Measurements from ENCODE around the gene MAN1A2. TPM values are rescaled to one million over a fixed set of nuclear protein-coding genes. Genes with fewer than 3 reads are reported as not detected.
"Not testable (repeated sequence)": the region's sequence is repeated elsewhere in the genome, so short reads cannot be mapped to it uniquely, and the experiment has no call there.

The MAN1A2 gene
- total RNA-seq, 2 donors from 2014 or later = 44.3 to 47.4 TPM

DNA sequence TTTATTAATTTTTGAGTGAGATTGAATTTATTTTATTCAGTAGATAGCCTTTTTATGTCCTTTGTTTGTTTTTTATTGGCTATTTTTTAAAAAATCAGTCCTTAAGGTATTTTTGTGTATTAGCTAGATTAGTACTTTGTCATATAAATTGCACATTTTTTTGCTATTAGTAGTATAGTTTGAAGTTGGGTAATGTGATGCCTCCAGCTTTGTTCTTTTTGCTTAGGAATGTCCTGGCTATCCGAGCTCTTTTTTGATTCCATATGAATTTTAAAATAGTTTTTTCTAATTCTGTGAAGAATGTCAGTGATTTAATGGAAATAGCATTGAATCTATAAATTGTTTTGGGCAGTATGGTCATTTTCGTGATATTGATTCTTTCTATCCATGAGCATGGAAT lies 80.4 kb downstream of the MAN1A2 start:
- peaks cover 0 to 3% of the 10 kb centered on the region in 2 donors for H3K4me1 Mint-ChIP-seq (ENCODE audit: low read depth in 2 of 2)
- no peak for DNase-seq (ENCODE audit: low spot score)
- H3K27ac Mint-ChIP-seq = no peak overlapping the region
- H3K36me3 Mint-ChIP-seq = peaks cover 31% of the 10 kb centered on the region
- no peaks in the 10 kb centered on the region for H3K27me3 Mint-ChIP-seq
- peaks cover 8% of the 10 kb centered on the region for H3K9me3 Mint-ChIP-seq
- ATAC-seq = no peak
- no peak overlapping the region for H3K4me3 Mint-ChIP-seq

DNA sequence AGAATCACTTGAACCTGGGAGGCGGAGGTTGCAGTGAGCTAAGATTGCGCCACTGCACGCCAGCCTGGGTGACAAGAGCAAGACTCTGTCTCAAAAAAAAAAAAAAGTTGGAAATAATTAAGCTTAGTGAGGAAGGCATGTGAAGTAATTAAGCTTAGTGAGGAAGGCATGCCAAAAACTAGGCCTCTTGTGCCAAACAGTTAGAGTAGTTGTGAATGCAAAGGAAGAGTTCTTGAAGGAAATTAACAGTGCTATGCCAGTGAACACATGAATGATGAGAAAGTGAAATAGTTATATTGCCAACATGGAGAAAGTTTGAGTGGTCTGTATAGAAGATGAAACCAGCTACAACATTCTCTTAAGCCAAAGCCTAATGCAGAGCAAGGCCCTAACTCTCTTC lies 85.0 kb downstream of the MAN1A2 start:
- Mint-ChIP-seq H3K9me3 (peaks cover 5% of the 10 kb centered on the region), H3K4me1 (ENCODE audit: low read depth in 2 of 2) (peaks cover 0 to 6% of the 10 kb centered on the region in 2 donors), H3K27me3 (no peaks in the 10 kb centered on the region), H3K4me3 (no peak overlapping the region), H3K36me3 (peaks cover 27% of the 10 kb centered on the region), H3K27ac (no peak overlapping the region)
- no peak for ATAC-seq
- no peak for DNase-seq (ENCODE audit: low spot score)

DNA sequence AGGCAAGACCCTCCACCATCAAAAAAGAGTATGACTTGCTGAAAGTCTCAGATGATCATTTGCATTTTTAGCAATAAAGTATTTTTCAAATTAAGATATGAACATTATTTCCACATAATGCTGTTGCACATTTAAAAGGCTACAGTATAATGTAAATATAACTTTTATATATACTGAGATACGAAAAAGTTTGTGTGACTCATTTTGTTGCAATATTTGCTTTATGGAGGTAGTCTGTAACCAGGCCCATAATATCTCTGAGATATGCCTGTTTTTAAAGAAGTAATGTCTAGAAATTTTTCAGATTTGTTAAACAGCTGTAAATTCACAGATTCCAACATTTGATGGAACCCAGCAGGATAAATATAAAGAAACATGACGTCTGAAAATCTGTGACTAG lies 86.7 kb downstream of the MAN1A2 start:
- peaks cover 0 to 6% of the 10 kb centered on the region in 2 donors for H3K4me1 Mint-ChIP-seq (ENCODE audit: low read depth in 2 of 2)
- no peaks in the 10 kb centered on the region for H3K27me3 Mint-ChIP-seq
- H3K9me3 Mint-ChIP-seq = peaks cover 5% of the 10 kb centered on the region
- no peak for DNase-seq (ENCODE audit: low spot score)
- H3K27ac Mint-ChIP-seq = no peak overlapping the region
- no peak for ATAC-seq
- H3K4me3 Mint-ChIP-seq = no peak overlapping the region
- H3K36me3 Mint-ChIP-seq = peaks cover 19% of the 10 kb centered on the region

DNA sequence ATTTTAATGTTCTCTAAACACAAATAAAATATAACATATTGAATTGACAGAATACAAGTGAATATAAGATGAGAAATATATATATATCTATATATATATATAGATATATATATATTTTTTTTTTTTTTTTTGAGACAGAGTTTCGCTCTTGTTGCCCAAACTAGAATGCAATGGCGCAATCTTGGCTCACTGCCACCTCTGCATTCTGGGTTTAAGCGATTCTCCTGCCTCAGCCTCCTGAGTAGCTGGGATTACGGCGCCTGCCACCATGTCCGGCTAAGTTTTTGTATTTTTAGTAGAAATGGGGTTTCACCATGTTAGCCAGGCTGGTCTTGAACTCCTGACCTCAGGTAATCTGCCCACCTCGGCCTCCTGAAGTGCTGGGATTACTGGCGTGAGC lies 91.2 kb downstream of the MAN1A2 start:
- H3K9me3 Mint-ChIP-seq; H3K27me3 Mint-ChIP-seq; ATAC-seq; H3K4me1 Mint-ChIP-seq (ENCODE audit: low read depth in 2 of 2); H3K36me3 Mint-ChIP-seq; H3K27ac Mint-ChIP-seq; DNase-seq (ENCODE audit: low spot score); H3K4me3 Mint-ChIP-seq: not testable (repeated sequence)

DNA sequence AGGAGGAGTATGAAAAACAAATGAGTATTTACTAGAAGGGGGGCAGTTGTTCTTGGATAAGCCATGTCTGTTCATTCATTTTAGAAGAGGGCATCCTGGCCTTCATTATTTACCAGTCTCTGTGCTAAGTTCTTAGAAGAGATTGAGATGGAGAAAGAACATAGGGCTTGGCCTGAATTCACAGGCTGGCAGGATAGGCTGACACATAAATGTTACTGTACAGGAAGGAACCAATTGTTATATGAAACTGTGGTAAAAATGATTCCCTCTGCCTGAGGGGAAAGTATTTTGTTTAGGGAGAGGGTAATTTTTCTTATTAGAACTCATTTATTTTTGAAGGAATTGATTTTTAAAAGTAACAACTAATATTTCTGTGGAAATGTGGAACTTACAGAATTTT lies 99.5 kb downstream of the MAN1A2 start:
- Mint-ChIP-seq H3K4me1 (ENCODE audit: low read depth in 2 of 2) (no peaks in the 10 kb centered on the region), H3K36me3 (peaks cover 5% of the 10 kb centered on the region), H3K4me3 (no peak overlapping the region), H3K27me3 (no peaks in the 10 kb centered on the region), H3K9me3 (no peaks in the 10 kb centered on the region), H3K27ac (no peak overlapping the region)
- no peak for ATAC-seq
- DNase-seq (ENCODE audit: low spot score) = no peak

DNA sequence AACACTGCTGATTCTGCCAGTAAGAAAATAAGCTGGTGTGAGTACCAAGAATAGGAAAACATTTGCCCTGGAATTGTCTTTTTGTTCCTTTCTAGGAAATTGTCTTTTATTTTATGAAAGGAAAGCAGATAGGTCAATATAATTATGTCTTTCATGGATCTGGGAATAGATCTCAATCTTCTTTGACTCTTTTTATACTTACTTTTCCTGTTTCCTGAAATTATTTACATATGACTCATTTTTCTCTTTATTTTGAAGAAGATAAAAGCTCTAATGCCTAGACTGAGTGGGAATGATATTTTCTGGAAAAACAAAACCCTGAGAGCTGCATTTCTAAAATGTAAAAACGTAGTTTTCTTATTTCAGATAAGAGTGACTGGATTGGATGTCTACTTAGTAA lies 100.1 kb downstream of the MAN1A2 start:
- H3K27me3 Mint-ChIP-seq = no peaks in the 10 kb centered on the region
- no peak overlapping the region for H3K4me3 Mint-ChIP-seq
- ATAC-seq = no peak
- no peaks in the 10 kb centered on the region for H3K9me3 Mint-ChIP-seq
- DNase-seq (ENCODE audit: low spot score) = no peak
- H3K36me3 Mint-ChIP-seq = peaks cover 5% of the 10 kb centered on the region
- H3K27ac Mint-ChIP-seq = no peak overlapping the region
- no peaks in the 10 kb centered on the region for H3K4me1 Mint-ChIP-seq (ENCODE audit: low read depth in 2 of 2)

DNA sequence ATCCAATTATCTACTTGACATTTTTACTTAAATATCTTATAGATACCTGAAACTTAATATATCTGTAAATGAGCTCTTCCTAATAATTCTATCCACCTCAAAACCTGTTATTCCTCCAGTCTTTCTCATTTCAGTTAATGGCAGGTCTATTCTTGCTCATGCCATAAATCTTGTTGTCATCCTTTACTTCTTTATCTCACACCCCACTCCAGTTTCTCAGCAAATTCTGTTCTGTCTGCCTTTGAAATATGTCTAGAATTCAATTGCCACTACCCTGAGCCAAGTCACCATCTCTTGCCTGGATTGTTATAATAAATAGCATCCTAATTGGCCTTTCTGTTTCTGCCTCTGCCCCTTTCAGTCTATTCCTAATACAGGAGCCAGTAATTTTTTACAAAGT lies 105.8 kb downstream of the MAN1A2 start:
- Mint-ChIP-seq H3K4me1 (ENCODE audit: low read depth in 2 of 2) (no peaks in the 10 kb centered on the region), H3K27me3 (no peaks in the 10 kb centered on the region), H3K9me3 (no peaks in the 10 kb centered on the region), H3K4me3 (no peak overlapping the region), H3K27ac (no peak overlapping the region), H3K36me3 (peaks cover 30% of the 10 kb centered on the region)
- no peak for DNase-seq (ENCODE audit: low spot score)
- no peak for ATAC-seq

DNA sequence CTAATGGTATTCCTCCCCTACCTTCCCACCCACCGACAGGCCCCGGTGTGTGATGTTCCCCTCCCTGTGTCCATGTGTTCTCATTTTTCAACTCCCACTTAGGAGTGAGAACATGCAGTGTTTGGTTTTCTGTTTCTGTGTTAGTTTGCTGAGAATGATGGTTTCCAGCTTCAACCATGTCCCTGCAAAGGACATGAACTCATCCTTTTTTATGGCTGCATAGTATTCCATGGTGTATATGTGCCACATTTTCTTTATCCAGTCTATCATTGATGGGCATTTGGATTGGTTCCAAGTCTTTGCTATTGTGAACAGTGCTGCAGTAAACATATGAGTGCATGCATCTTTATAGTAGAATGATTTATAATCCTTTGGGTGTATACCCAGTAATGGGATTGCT lies 108.2 kb downstream of the MAN1A2 start:
- DNase-seq (ENCODE audit: low spot score); H3K27me3 Mint-ChIP-seq; H3K27ac Mint-ChIP-seq; H3K4me1 Mint-ChIP-seq (ENCODE audit: low read depth in 2 of 2); H3K4me3 Mint-ChIP-seq; H3K9me3 Mint-ChIP-seq; ATAC-seq: not testable (repeated sequence)
- peaks cover 47% of the 10 kb centered on the region for H3K36me3 Mint-ChIP-seq

DNA sequence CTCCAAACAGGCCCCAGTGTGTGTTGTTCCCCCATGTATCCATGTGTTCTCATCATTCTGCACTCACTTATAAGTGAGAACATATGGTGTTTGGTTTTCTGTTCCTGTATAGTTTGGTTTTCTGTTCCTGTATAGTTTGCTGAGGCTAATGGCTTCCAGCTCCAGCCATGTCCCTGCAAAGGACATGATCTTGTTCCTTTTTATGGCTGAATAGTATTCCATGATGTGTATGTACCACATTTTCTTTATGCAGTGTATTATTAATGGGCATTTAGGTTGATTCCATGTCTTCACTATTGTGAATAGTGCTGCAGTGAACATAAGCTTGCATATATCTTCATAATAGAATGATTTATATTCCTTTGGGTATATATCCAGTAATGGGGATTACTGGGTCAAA lies 111.8 kb downstream of the MAN1A2 start:
- no peak overlapping the region for H3K4me3 Mint-ChIP-seq
- ATAC-seq = no peak
- no peak for DNase-seq (ENCODE audit: low spot score)
- H3K4me1 Mint-ChIP-seq (ENCODE audit: low read depth in 2 of 2) = no peaks in the 10 kb centered on the region
- peaks cover 56% of the 10 kb centered on the region for H3K36me3 Mint-ChIP-seq
- H3K27ac Mint-ChIP-seq = no peak overlapping the region
- H3K27me3 Mint-ChIP-seq = no peaks in the 10 kb centered on the region
- no peaks in the 10 kb centered on the region for H3K9me3 Mint-ChIP-seq

DNA sequence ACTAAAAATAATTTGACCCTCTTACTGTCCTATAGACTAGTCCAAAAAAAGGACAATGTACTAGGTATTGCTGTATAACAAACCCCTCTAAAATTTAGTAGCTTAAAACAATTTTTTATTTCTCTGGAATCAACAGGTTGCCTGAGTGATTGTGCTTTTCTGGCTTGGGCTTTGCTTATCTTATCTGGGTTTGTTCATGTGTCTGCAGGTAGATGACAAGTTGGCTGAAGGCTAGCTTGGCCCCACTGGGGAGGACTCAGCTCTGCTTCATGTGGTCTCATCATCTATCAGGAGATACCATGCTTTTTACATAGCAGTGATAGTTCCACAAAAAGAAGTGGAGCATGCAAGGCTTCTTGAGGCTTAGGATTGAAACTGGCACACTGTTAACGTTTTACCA lies 114.2 kb downstream of the MAN1A2 start:
- peaks cover 43% of the 10 kb centered on the region for H3K36me3 Mint-ChIP-seq
- no peaks in the 10 kb centered on the region for H3K4me1 Mint-ChIP-seq (ENCODE audit: low read depth in 2 of 2)
- H3K27me3 Mint-ChIP-seq = no peaks in the 10 kb centered on the region
- no peak for DNase-seq (ENCODE audit: low spot score)
- H3K4me3 Mint-ChIP-seq = no peak overlapping the region
- H3K9me3 Mint-ChIP-seq = no peaks in the 10 kb centered on the region
- ATAC-seq = no peak
- H3K27ac Mint-ChIP-seq = no peak overlapping the region

DNA sequence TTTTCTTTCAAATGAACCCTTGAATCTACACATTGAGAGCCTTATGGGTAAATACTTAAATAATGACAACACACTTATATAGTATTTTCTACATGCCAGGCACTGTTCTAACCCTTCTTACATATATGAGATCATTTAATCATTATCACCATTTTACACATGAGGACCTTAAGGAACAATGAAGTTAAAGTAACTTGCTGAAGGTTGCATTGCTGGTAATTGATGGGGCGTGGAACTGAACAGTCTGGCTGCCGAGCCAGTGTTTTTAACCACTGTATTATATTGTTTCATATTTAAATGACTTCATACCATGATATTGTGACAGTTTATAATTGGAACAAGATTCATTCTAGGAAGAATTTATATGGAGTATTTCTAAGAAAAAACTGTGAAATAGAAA lies 126.7 kb downstream of the MAN1A2 start:
- no peaks in the 10 kb centered on the region for H3K36me3 Mint-ChIP-seq
- H3K9me3 Mint-ChIP-seq = no peaks in the 10 kb centered on the region
- ATAC-seq (no peak), DNase-seq (ENCODE audit: low spot score) (no peak)
- no peaks in the 10 kb centered on the region for H3K27me3 Mint-ChIP-seq
- no peaks in the 10 kb centered on the region for H3K4me1 Mint-ChIP-seq (ENCODE audit: low read depth in 2 of 2)
- no peak overlapping the region for H3K27ac Mint-ChIP-seq
- no peak overlapping the region for H3K4me3 Mint-ChIP-seq

DNA sequence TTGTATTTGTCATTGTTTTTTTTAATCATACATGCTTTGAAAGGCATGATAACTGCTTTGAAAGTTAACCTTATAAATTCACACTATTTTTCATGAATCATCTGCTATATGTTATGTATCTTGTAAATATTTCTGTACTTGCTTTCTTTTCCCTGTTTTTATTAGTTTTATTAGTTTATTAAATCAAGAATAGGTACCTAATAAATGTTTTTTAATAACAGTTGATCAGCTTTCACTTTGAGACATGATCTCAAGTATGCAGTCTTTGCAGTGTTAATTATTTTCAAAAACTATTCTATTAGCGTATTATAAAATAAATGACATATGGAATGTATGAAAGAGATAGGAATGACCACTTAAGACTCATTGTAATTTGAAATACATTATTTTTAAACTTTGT lies 127.8 kb downstream of the MAN1A2 start:
- Mint-ChIP-seq H3K36me3 (no peaks in the 10 kb centered on the region), H3K4me1 (ENCODE audit: low read depth in 2 of 2) (no peaks in the 10 kb centered on the region), H3K4me3 (no peak overlapping the region), H3K27me3 (no peaks in the 10 kb centered on the region), H3K9me3 (no peaks in the 10 kb centered on the region), H3K27ac (no peak overlapping the region)
- DNase-seq (ENCODE audit: low spot score) (no peak), ATAC-seq (no peak)

DNA sequence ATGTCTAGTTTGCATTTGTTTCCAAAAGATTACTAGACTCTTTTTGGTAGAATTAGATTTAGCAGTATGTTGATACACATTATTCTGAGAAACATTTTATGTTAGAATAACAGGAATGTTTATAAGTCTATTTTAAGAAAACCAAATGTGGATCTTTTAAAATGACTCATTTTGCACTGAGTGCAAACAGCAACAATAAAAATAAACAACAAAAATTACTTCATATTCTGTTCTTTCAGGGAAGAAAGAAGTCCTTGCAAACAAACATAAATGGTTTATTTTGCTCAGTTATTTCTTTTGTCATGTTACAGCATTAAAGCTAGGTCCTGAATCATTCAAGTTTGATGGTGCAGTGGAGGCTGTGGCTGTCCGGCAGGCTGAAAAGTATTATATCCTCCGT lies 131.8 kb downstream of the MAN1A2 start:
- ATAC-seq (no peak), DNase-seq (ENCODE audit: low spot score) (no peak)
- no peak overlapping the region for H3K27ac Mint-ChIP-seq
- no peaks in the 10 kb centered on the region for H3K27me3 Mint-ChIP-seq
- no peaks in the 10 kb centered on the region for H3K9me3 Mint-ChIP-seq
- no peaks in the 10 kb centered on the region for H3K4me1 Mint-ChIP-seq (ENCODE audit: low read depth in 2 of 2)
- no peak overlapping the region for H3K4me3 Mint-ChIP-seq
- H3K36me3 Mint-ChIP-seq = peaks cover 4% of the 10 kb centered on the region

DNA sequence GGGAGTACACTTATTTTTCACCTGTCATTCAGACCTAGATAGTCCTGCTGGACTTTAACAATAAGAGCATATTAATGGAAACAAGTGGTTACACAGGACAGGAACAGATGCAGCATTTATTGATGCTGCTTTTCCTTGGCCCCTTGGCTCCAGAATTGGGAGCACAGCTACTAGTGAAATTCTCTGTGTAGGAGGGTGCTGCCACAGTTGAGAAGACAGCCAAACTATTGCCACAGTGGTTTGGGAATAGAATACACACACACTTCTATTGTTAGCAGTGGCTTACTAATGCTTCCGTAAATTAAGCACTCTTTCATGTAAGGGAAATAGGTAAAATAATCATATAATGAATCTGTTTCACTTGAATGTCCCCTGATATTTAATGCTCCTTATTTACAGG lies 133.3 kb downstream of the MAN1A2 start:
- H3K36me3 Mint-ChIP-seq = peaks cover 9% of the 10 kb centered on the region
- DNase-seq (ENCODE audit: low spot score) = no peak
- H3K4me1 Mint-ChIP-seq (ENCODE audit: low read depth in 2 of 2) = no peaks in the 10 kb centered on the region
- H3K27ac Mint-ChIP-seq = no peak overlapping the region
- H3K27me3 Mint-ChIP-seq = no peaks in the 10 kb centered on the region
- H3K9me3 Mint-ChIP-seq = no peaks in the 10 kb centered on the region
- ATAC-seq = no peak
- H3K4me3 Mint-ChIP-seq = no peak overlapping the region

DNA sequence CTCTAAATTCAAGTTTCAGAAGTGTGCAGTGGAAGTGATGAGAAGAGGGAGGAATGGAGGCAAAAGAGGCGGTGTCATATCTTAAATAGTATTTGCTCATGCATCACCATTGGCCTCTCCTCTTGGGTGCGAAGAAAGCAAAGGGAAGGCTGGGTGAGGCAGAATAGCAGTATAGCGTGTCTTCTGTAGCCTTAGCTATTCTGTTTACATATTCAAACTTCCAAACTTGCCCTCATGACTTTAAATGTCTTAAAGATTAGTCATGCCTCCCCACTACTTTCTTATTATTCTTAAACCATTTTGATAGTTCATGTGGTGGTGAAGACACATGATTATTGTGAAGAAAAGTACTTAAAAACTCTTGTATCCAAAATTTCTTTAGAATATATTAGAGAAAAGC lies 134.0 kb downstream of the MAN1A2 start:
- Mint-ChIP-seq H3K27ac (no peak overlapping the region), H3K36me3 (peaks cover 9% of the 10 kb centered on the region), H3K4me1 (ENCODE audit: low read depth in 2 of 2) (no peaks in the 10 kb centered on the region), H3K27me3 (no peaks in the 10 kb centered on the region), H3K9me3 (no peaks in the 10 kb centered on the region), H3K4me3 (no peak overlapping the region)
- ATAC-seq (no peak), DNase-seq (ENCODE audit: low spot score) (no peak)
